Measurements from ENCODE around the gene ITPRID1. TPM values are rescaled to one million over a fixed set of nuclear protein-coding genes. Genes with fewer than 3 reads are reported as not detected.

Gene ITPRID1
- total and polyA plus RNA-seq, 9 of the 15 experiments (the other 6 are each of a cell fraction or from before 2014, with no cell fraction given), result not detected

GRCh38 chr7:31613604-31614003 lies 99.7 kb downstream of the ITPRID1 start (continued):
- TF ChIP-seq CHD7 (IDR thresholded peaks at IDR 0.05; ENCODE audit: low read depth, low read length), result no peak
